ENCODE results near the gene ZSCAN9. TPM values are rescaled to one million over a fixed set of nuclear protein-coding genes. Genes with fewer than 3 reads are reported as not detected.
A peak's percentile ranks its signal among the peaks of the same experiment; 100 is the strongest.

The ZSCAN9 gene
- total RNA-seq, 4 donors from 2014 or later = 2.3 to 9.4 (median 4.3) TPM

DNA sequence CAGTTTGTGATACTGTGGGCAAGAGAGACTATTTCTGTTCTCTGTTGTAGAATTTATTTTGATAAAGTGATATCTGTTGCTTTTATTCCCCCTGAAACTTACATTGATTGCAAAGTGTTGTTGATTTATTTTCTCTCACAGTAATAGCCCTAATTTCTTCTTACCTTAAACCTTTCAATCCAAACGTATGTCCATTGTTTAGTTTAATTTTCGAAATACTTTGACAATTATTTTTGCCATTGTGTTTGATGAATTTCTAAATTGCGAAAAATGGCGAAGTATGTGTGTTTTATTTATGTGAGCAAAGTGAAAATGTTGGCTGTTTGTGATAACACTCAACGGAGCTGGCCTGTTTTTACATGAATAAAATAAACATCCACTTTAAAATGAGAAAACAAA lies 41.5 kb downstream of the ZSCAN9 start:
- TF ChIP-seq POLR2A (IDR thresholded peaks at IDR 0.05) = no peak
- TF ChIP-seq, protein P1, sequence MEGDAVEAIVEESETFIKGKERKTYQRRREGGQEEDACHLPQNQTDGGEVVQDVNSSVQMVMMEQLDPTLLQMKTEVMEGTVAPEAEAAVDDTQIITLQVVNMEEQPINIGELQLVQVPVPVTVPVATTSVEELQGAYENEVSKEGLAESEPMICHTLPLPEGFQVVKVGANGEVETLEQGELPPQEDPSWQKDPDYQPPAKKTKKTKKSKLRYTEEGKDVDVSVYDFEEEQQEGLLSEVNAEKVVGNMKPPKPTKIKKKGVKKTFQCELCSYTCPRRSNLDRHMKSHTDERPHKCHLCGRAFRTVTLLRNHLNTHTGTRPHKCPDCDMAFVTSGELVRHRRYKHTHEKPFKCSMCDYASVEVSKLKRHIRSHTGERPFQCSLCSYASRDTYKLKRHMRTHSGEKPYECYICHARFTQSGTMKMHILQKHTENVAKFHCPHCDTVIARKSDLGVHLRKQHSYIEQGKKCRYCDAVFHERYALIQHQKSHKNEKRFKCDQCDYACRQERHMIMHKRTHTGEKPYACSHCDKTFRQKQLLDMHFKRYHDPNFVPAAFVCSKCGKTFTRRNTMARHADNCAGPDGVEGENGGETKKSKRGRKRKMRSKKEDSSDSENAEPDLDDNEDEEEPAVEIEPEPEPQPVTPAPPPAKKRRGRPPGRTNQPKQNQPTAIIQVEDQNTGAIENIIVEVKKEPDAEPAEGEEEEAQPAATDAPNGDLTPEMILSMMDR (IDR thresholded peaks at IDR 0.05) = no peak
- no peak for DNase-seq (ENCODE audit: low spot score in 2 of 2)
- 6 to 12% methylated on average over 5 of the region's 5 CpGs for WGBS, 2 donors
- intact Hi-C loops (cut with DNase I; ENCODE audit: low total_unique reads) = no loop called here
- H3K4me3 ChIP-seq (ENCODE audit: low read depth, poor library complexity, severe bottlenecking) = peak overlapping the region; percentile 87

DNA sequence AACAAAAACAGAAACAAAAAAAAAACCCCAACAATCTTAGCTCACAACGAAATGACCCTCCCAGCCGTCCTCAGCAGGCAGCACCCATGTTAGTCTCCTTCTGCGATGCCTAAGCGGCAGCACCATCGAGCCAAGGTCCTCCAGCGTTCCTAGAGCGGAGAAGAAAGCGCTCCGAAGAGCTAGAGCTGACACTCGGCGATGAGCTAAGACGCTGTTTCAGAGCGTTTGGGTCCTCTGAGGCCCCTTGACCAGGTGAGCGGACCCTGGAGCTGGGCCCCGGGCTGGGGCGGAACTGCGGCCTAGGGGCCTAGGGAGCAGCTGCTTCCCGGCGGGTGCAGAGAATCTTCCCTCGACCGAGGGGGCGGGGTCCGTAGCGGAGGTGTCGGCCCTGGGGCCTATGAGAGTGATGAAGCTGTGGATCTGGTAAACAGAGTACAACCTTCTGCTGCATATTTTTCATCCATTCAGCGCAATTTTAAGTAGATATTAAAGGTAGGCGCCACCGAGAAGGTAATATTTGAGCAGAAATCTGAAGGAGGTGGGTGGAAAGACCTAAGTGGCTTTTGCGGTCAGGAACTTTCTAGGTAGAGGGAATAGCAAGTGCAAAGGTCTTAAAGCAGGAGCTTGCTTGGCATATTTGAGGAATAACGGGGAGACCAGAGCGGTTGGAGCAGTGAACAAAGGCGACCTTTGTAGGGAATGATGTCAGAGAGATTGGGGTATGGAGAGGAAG lies 42.1 kb downstream of the ZSCAN9 start, which contains the start of gene ZSCAN26:
Gene ZSCAN26, plus strand, starts transcription at position 182 of the 733 bp plus-strand sequence. CDS start 4,777 bp downstream, outside the sequence.
- intact Hi-C loops (cut with DNase I; ENCODE audit: low total_unique reads) = no loop called here
- WGBS, 2 donors = 0 to 1% methylated on average over 28 to 30 of the region's 32 CpGs
- peak; percentile 56 to 94 for DNase-seq (ENCODE audit: low spot score in 2 of 2)
- peak within 1 kb of the TSS; percentile 87 for H3K4me3 ChIP-seq (ENCODE audit: low read depth, poor library complexity, severe bottlenecking)
- TF ChIP-seq POLR2A (IDR thresholded peaks at IDR 0.05) = no peak
- TF ChIP-seq, protein P1 (IDR thresholded peaks at IDR 0.05) = no peak

DNA sequence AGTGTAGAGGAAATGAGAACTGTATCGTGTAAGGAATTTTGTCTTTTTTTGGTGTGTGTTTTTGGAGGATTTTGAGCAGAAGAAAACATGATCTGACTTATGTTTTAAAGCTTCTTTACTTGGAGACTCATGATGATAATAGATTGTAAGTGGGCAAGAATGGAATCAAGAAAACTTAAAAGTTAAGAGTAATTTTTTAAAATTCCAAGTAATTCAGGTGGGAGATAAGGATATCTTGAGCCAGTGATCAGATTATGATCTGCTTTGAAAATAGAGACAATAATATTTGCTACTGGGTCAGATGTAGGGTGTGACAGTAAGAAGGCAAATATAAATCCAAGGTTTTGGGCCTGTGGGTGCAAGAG lies 42.6 kb downstream of the ZSCAN9 start:
- DNase-seq (ENCODE audit: low spot score in 2 of 2) = no peak
- intact Hi-C loops (cut with DNase I; ENCODE audit: low total_unique reads) = no loop called here
- 0 to 3% methylated on average over 1 of the region's 1 CpG for WGBS, 2 donors
- TF ChIP-seq, protein P1 (IDR thresholded peaks at IDR 0.05) = no peak
- TF ChIP-seq POLR2A (IDR thresholded peaks at IDR 0.05) = no peak
- H3K4me3 ChIP-seq (ENCODE audit: low read depth, poor library complexity, severe bottlenecking) = peak overlapping the region; percentile 87

DNA sequence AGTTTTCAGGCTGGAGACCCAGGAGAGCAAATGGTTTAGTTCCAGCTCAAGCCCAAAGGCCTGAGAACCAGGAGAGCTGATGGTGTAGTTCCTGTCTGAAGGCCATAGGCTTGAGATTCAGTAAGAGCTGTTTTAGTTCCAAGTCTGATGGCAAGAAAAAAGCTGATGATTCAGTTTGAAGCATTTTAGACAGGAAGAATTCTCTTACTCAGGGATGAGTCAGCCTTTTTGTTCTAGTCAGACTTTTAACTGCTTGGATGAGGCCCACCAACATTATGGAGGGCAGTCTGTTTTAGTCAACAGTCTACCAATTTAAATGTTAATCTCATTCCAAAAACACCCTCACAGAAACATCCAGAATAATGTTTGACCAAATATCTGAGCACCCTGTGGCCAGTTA lies 44.4 kb downstream of the ZSCAN9 start:
- H3K4me3 ChIP-seq (ENCODE audit: low read depth, poor library complexity, severe bottlenecking) = no peak overlapping the region
- no peak for TF ChIP-seq POLR2A (IDR thresholded peaks at IDR 0.05)
- TF ChIP-seq, protein P1 (IDR thresholded peaks at IDR 0.05) = no peak
- intact Hi-C loops (cut with DNase I; ENCODE audit: low total_unique reads) = no loop called here
- DNase-seq (ENCODE audit: low spot score in 2 of 2) = no peak

DNA sequence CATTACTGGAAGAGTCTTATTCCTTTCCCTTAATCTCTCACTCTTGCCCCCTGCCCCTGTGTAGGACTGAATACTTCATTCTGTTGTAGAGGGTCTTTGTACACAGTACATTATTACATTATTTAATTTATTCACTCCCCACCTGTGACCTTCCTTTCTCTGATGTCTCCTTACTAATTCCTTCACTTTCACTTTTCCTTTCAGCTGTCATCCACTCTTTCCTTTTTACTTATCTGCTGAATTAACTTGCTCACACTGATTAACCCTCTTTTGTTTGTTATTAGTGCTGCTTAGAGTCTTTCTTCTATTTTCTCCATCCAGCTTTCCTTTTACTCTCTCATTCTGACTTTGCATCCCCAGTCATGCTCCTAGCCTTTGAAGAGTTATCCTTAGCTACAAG lies 49.8 kb downstream of the ZSCAN9 start:
- DNase-seq (ENCODE audit: low spot score in 2 of 2) = no peak
- no peak overlapping the region for H3K4me3 ChIP-seq (ENCODE audit: low read depth, poor library complexity, severe bottlenecking)
- TF ChIP-seq, protein P1 (IDR thresholded peaks at IDR 0.05) = no peak
- no peak for TF ChIP-seq POLR2A (IDR thresholded peaks at IDR 0.05)
- intact Hi-C loops (cut with DNase I; ENCODE audit: low total_unique reads) = no loop called here

DNA sequence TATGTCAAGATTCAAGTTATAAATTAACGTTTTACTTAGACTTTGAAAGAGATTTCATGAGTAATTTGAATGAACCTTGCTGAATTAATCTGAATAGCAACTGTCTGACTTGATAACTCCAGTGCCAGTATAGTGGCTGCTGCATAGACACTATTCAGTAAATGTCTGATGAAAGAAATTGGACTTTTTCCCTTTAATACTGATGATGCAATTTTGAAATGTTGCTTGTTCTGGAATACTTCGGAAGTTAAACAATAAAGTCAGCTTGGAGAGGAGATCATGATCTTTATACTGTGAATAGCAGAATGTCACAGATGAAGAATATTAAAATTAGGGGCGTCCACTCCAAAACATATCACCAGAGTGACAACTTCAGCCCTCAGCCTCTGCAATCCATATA lies 52.7 kb downstream of the ZSCAN9 start:
- DNase-seq (ENCODE audit: low spot score in 2 of 2) = no peak
- 71 to 82% methylated on average over 3 of the region's 3 CpGs for WGBS, 2 donors
- TF ChIP-seq, protein P1 (IDR thresholded peaks at IDR 0.05) = no peak
- no peak for TF ChIP-seq POLR2A (IDR thresholded peaks at IDR 0.05)
- intact Hi-C loops (cut with DNase I; ENCODE audit: low total_unique reads) = no loop called here
- H3K4me3 ChIP-seq (ENCODE audit: low read depth, poor library complexity, severe bottlenecking) = no peak overlapping the region
